Panc1 (cell line): ENCODE data around the gene IGFN1.

Source experiments
- POLR2AphosphoS5 ChIP-seq: IDR thresholded peaks from 2 replicates; pipeline ENCODE4 v1.6.1; 2012; ENCODE audit warnings: mild to moderate bottlenecking, low read depth, low read length, moderate library complexity
- TF ChIP-seq, protein P1 (sequence below): fragments of 450-650 bp; IDR thresholded peaks from 2 replicates; pipeline ENCODE4 v1.5.1; 2017; ENCODE audit warnings: mild to moderate bottlenecking

DNA sequence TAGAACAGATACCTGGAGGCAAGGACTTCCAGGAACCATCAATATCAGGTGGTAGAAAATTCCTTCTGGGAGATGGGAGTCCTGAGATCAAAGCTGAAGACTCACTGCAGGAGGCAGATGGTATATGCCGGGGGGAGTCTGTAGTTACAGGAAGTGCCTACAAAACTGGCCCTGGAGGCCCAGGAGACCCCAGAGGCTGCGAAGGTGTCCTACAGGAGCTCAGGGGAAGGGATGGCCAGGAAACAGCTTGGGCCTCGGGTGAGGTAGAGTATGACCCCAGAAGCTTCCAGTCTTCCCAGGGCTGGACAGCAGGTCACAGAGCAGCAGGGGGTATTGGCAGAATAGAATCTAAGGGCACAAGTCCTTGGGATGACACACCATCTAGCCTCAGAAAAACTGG, 16.4 kb downstream of the IGFN1 start:
- TF ChIP-seq, protein P1, sequence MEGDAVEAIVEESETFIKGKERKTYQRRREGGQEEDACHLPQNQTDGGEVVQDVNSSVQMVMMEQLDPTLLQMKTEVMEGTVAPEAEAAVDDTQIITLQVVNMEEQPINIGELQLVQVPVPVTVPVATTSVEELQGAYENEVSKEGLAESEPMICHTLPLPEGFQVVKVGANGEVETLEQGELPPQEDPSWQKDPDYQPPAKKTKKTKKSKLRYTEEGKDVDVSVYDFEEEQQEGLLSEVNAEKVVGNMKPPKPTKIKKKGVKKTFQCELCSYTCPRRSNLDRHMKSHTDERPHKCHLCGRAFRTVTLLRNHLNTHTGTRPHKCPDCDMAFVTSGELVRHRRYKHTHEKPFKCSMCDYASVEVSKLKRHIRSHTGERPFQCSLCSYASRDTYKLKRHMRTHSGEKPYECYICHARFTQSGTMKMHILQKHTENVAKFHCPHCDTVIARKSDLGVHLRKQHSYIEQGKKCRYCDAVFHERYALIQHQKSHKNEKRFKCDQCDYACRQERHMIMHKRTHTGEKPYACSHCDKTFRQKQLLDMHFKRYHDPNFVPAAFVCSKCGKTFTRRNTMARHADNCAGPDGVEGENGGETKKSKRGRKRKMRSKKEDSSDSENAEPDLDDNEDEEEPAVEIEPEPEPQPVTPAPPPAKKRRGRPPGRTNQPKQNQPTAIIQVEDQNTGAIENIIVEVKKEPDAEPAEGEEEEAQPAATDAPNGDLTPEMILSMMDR, result no peak
- TF ChIP-seq POLR2AphosphoS5, result no peak
